Skeletal muscle tissue (tissue), 4 donors: Measurements from ENCODE around the gene TAL2. TPM values are rescaled to one million over a fixed set of nuclear protein-coding genes. Genes with fewer than 3 reads are reported as not detected.
A peak's percentile ranks its signal among the peaks of the same experiment; 100 is the strongest.

Source experiments
- H3K27ac ChIP-seq: one replicate; pipeline ENCODE4 v1.7.0; 2013; ENCODE audit warnings: mild to moderate bottlenecking, low read depth, low read length, inconsistent platforms
- H3K27me3 ChIP-seq, 3 donors: one replicate each; pipeline ENCODE4 v1.7.0; 2013; ENCODE audit warnings: low read length in 3 of 3; ENCODE audit not compliant: control insufficient read depth in 3 of 3, insufficient read depth in 3 of 3
- H3K36me3 ChIP-seq, 3 donors: one replicate each; pipeline ENCODE4 v1.7.0; 2013; ENCODE audit warnings: low read length in 3 of 3; ENCODE audit not compliant: control insufficient read depth in 3 of 3, insufficient read depth in 3 of 3
- H3K4me1 ChIP-seq, 3 donors: one replicate each; pipeline ENCODE4 v1.7.0; 2013; ENCODE audit warnings: low read length in 3 of 3, mild to moderate bottlenecking in 3 of 3; ENCODE audit not compliant: control insufficient read depth in 3 of 3, insufficient read depth in 3 of 3
- H3K4me3 ChIP-seq, 3 donors: one replicate each; pipeline ENCODE4 v1.7.0; 2013; ENCODE audit warnings: low read length in 3 of 3
- H3K9ac ChIP-seq, 3 donors: one replicate each; pipeline ENCODE4 v1.7.0; 2013; ENCODE audit warnings: low read length in 3 of 3, mild to moderate bottlenecking in 3 of 3, moderate library complexity in 2 of 3, low read depth in 1 of 3
- H3K9me3 ChIP-seq, 3 donors: one replicate each; pipeline ENCODE4 v1.7.0; 2013; ENCODE audit warnings: low read length in 3 of 3; ENCODE audit not compliant: control insufficient read depth in 3 of 3
- total RNA-seq: library from RNA; depleted of rRNA; stranded (reverse); fragments of >200 nt; gene quantifications from one replicate; pipeline ENCODE4 v1.2.3, GENCODE V29; 2014
- donor health status: Osteomylitis.

The TAL2 gene
- total RNA-seq, 1 donor from 2014 or later, result 12.0 TPM

GRCh38 chr9:105683688-105684275, 21.5 kb downstream of the TAL2 start:
- Histone ChIP-seq H3K27me3 (no peaks in the 10 kb centered on the region), H3K9me3 (no peaks in the 10 kb centered on the region), H3K4me1 (peaks cover 5 to 11% (median 7%) of the 10 kb centered on the region in 3 donors), H3K4me3 (no peak overlapping the region), H3K9ac (no peak overlapping the region), H3K36me3 (no peaks in the 10 kb centered on the region), H3K27ac (peak overlapping the region; percentile 78)

- H3K27ac ChIP-seq, result no peak overlapping the region
- H3K9ac ChIP-seq, result no peak overlapping the region
- H3K36me3 ChIP-seq, result no peaks in the 10 kb centered on the region
- H3K27me3 ChIP-seq, result peaks cover 0 to 4% (median 0%) of the 10 kb centered on the region in 3 donors
- no peak overlapping the region for H3K4me3 ChIP-seq
- no peaks in the 10 kb centered on the region for H3K9me3 ChIP-seq
- peaks cover 8 to 19% (median 12%) of the 10 kb centered on the region in 3 donors for H3K4me1 ChIP-seq
These were observed 24.7 kb downstream of the TAL2 start for GRCh38 chr9:105686936-105687335.

DNA sequence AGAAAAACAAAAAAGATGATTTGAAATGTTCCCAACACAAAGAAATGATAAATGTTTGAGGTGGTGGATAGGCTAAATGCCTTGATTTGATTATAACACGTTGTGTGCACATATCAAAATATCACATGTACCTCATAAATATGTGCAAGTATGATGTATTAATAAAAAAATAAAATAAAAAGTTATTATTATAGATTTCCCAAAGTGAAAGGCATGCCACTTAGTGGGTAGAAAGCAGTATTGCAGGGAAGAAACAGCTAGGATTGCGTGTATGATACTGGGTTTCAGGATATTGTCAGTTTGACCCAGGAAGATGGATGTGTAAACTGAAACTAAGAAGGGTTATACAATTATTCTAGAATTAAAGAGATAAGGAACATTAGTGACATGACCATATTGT, 28.5 kb downstream of the TAL2 start:
- H3K4me3 ChIP-seq, result no peak overlapping the region
- H3K4me1 ChIP-seq, result peaks cover 9 to 19% (median 16%) of the 10 kb centered on the region in 3 donors
- no peak overlapping the region for H3K27ac ChIP-seq
- no peaks in the 10 kb centered on the region for H3K9me3 ChIP-seq
- peaks cover 0 to 8% (median 0%) of the 10 kb centered on the region in 3 donors for H3K27me3 ChIP-seq
- H3K9ac ChIP-seq, result no peak overlapping the region
- no peaks in the 10 kb centered on the region for H3K36me3 ChIP-seq

DNA sequence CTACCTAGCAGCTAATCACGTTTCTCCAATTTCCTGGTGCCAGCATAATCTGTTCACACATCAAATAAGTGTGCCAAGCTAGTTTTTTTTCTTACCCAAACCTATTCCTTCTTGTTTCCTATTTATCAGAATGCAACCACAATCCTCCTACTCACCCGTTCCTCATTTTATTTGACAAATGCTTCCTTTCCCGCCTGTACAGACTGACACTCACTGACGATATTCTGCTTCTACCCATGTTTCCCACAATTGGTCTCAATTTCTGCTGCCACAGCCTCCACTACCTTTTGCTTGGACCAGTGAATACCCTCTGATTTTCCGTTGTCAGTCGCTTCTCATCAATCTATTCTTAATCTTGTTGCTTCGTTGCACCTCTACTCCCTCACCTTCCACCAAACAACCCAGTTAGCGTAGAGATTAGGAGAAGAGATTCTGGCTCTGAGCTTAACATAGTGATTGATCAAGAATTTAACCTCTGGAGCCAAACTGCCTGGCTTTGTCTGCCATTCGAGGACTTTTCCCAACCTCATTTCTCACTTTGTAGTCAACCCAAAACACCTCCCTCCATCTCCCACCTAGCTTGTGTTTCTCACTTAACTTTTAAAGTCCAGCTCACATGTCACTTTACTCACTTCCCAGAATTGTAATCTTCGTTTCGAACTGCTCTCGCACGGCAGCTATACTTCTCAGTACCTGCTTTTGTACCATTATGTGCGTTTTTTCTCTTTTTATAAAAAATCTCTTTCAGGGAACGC, 31.4 kb downstream of the TAL2 start:
- Histone ChIP-seq H3K27me3 (peaks cover 0 to 8% (median 0%) of the 10 kb centered on the region in 3 donors), H3K36me3 (no peaks in the 10 kb centered on the region), H3K9me3 (no peaks in the 10 kb centered on the region), H3K9ac (peak overlapping the region; percentile 40 to 89 (median 87)), H3K4me3 (peak overlapping the region; percentile 69 to 85 (median 84)), H3K27ac (peak overlapping the region; percentile 92), H3K4me1 (peaks cover 13 to 19% (median 16%) of the 10 kb centered on the region in 3 donors)

- Histone ChIP-seq H3K4me1 (peaks cover 12 to 20% (median 13%) of the 10 kb centered on the region in 3 donors), H3K9me3 (no peaks in the 10 kb centered on the region)
These were observed 32.1 kb downstream of the TAL2 start, which contains the start of gene TMEM38B for GRCh38 chr9:105694190-105694847. Gene TMEM38B, plus strand, starts transcription at chr9:105694541. Its CDS starts 120 bp downstream, at chr9:105694661.

DNA sequence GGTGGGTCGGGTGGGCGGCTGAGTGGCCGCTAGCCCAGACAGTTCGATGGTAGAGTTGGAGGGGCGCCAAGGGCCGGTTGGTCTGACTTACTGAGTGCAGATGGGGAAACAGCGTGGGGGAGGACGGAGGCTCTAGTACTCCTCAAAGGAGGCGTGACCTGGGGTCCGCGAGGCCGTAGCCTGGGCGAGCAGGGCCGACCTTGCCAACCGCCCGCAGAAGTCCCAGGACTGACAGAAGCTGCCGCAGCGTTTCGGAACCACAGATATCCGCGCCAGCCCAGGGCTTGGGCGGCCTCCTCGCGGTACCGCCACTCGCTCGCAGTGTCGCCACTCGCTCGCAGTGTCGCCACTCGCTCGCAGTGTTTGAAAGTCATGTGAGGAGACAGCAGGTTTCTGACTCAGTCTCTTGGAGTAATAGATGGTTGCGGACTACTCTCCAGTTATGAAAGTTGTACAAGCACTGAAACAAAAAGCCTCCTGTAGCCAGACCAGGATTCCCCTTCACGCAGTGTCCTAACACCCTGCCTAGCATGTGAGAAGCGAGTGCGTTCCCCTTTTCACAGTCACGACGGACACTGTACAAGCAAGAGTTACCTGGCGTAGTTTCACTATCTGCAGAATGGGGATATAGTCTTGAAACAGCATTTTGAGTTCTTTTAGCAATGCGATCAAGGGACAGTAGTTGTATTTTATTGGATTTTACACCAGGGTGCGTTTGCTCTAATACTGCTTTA, 32.8 kb downstream of the TAL2 start:
- H3K9me3 ChIP-seq, result no peaks in the 10 kb centered on the region
- peak overlapping the region; percentile 92 for H3K27ac ChIP-seq
- peak overlapping the region; percentile 88 to 89 (median 89) for H3K9ac ChIP-seq
- peak overlapping the region; percentile 84 to 96 (median 85) for H3K4me3 ChIP-seq
- no peaks in the 10 kb centered on the region for H3K36me3 ChIP-seq
- peaks cover 0 to 8% (median 0%) of the 10 kb centered on the region in 3 donors for H3K27me3 ChIP-seq
- peaks cover 9 to 23% (median 9%) of the 10 kb centered on the region in 3 donors for H3K4me1 ChIP-seq

More at GRCh38 chr9:105694190-105694847, 32.1 kb downstream of the TAL2 start, which contains the start of gene TMEM38B:
- Histone ChIP-seq H3K4me3 (peak within 1 kb of the TSS; percentile 84 to 96 (median 85)), H3K27me3 (peaks cover 0 to 8% (median 0%) of the 10 kb centered on the region in 3 donors), H3K27ac (peak within 1 kb of the TSS; percentile 92), H3K36me3 (no peaks in the 10 kb centered on the region), H3K9ac (peak within 1 kb of the TSS; percentile 88 to 89 (median 89))

- no peaks in the 10 kb centered on the region for H3K36me3 ChIP-seq
- H3K9ac ChIP-seq, result peak overlapping the region in 2 of 3 donors; percentile 34 to 89
- H3K4me1 ChIP-seq, result peaks cover 8 to 27% (median 9%) of the 10 kb centered on the region in 3 donors
- H3K9me3 ChIP-seq, result no peaks in the 10 kb centered on the region
- H3K27me3 ChIP-seq, result peaks cover 0 to 8% (median 0%) of the 10 kb centered on the region in 3 donors
- peak overlapping the region; percentile 63 to 96 (median 84) for H3K4me3 ChIP-seq
- H3K27ac ChIP-seq, result peak overlapping the region; percentile 92
These were observed 34.0 kb downstream of the TAL2 start for GRCh38 chr9:105696219-105696793.

DNA sequence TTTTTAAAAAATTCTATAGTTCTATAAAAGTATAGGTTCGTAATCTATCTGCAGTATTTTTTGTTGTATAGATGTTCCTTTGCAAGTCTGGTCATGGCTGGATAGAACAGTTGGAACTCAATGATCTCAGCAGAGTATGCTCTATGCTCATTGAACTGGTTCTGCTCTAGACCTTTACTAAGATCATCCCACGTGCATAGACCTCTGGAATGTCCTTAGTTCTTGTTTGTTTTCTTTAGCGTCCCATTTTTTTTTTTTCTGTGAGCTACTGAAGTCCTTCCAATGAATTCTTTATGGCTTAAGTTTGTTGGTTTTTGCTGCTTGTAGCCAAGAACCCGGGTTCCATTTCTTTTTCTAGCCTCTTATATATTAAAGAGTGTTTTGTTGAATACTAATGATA, 35.6 kb downstream of the TAL2 start:
- H3K4me3 ChIP-seq, result no peak overlapping the region
- no peak overlapping the region for H3K9ac ChIP-seq
- H3K9me3 ChIP-seq, result no peaks in the 10 kb centered on the region
- H3K27me3 ChIP-seq, result peaks cover 0 to 3% (median 0%) of the 10 kb centered on the region in 3 donors
- peak overlapping the region; percentile 19 for H3K27ac ChIP-seq
- H3K36me3 ChIP-seq, result no peaks in the 10 kb centered on the region
- H3K4me1 ChIP-seq, result peaks cover 8 to 27% (median 13%) of the 10 kb centered on the region in 3 donors

- Histone ChIP-seq H3K27ac (peak overlapping the region; percentile 19), H3K36me3 (no peaks in the 10 kb centered on the region), H3K4me1 (peaks cover 8 to 27% (median 13%) of the 10 kb centered on the region in 3 donors), H3K27me3 (peaks cover 0 to 3% (median 0%) of the 10 kb centered on the region in 3 donors), H3K4me3 (no peak overlapping the region), H3K9ac (no peak overlapping the region), H3K9me3 (no peaks in the 10 kb centered on the region)
These were observed 36.2 kb downstream of the TAL2 start for GRCh38 chr9:105698348-105698870.
